HG02885 (cell line): Measurements from ENCODE around the gene GNG7.
A peak's percentile ranks its signal among the peaks of the same experiment; 100 is the strongest.
"Not testable (repeated sequence)": the region's sequence is repeated elsewhere in the genome, so short reads cannot be mapped to it uniquely, and the experiment has no call there.

Experiments
- ATAC-seq: cut with Tn5 transposase; IDR thresholded peaks from one replicate; pipeline ENCODE4 v1.9.1; 2021; ENCODE audit warnings: mild to moderate bottlenecking; ENCODE audit not compliant: unreplicated experiment, poor library complexity

GNG7 gene

DNA sequence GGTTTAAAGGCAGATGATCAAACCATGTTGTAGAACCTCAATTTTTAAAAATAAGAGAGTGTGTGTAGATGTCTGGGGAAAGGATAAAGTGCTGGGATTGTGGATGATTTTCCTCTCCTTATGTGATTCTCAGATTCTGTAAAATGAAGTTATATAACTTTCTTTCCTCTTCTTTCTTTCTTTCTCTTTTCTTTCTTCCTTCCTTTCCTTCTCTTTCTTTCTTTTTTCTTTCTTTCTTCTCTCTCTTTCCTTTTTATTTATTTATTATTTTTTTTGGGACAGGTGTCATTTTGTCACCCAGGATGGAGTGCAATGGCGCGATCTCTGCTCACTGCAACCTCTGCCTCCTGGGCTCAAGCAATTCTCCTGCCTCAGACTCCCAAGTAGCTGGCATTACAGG is 144.0 kb downstream of the GNG7 start:
- no peak for ATAC-seq

DNA sequence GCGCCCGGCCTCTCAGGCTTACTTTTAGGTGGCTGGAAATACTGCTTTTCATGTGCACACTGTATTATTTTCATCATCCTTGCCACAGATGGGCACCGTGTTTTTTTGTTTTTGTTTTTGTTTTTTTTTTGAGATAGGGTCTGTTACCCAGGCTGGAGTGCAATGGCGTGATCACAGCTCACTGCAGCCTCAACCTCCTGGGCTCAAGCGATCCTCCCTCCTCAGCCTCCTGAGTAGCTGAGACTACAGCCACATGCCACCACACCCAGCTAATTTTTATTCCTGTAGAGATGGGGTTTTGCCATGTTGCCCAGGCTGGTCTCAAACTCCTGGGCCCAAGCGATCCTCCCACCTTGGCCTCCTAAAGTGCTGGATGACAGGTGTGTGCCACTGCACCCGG is 144.4 kb downstream of the GNG7 start:
- not testable (repeated sequence) for ATAC-seq

DNA sequence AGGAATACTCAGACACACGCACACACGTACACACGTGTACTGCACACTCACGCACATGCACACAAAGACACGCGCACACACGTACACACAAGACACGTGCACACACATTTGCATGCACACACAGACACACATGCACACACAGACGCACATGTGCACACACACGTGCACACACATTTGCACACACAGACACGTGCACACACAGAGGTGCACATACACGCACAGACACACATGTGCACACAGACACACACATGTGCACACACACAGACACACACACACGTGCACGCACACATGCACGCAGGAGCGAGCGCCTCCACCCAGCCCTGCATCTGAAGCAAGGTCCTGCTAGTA is 145.4 kb downstream of the GNG7 start:
- no peak for ATAC-seq

DNA sequence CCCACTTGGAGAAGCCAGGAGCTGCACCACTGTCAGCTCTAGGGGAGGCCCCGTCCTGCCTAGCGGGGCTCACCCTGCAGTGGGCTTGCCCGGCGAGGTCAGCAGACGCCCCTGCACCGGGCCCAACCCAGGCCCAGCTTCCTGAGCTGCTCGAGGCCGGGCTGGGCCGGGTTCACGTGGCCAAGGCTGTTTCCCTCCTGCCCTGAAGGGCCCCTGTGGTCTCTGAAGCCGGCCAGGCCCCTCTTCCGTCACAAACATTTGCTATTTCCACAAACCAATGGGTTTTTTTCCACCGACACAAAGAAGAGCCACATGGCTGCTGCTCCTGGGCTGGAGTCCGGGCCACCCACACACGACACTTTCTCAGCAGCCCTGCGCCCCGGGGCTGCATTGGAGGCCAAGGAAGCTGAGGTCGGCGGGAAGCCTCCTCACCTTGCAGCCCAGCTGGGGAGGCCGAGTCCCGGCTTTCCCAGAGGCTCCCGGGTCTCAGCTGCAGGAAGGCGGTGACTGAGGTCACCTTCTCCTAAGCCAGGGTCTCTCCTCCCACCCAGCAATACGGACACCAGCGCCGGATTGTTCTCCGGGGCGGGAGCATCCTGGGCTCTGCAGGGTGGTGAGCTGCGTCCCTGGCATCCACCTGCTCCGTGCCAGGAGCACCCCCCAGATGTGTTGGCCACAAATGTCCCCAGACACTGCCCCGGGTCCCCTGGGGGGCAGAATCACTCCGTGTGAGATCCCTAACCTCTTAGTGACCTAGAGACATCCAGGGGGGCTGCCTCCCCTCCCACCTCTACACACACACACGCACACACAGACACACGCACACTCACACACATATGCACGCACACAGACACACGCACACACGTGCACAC is 146.0 kb downstream of the GNG7 start:
- no peak for ATAC-seq

DNA sequence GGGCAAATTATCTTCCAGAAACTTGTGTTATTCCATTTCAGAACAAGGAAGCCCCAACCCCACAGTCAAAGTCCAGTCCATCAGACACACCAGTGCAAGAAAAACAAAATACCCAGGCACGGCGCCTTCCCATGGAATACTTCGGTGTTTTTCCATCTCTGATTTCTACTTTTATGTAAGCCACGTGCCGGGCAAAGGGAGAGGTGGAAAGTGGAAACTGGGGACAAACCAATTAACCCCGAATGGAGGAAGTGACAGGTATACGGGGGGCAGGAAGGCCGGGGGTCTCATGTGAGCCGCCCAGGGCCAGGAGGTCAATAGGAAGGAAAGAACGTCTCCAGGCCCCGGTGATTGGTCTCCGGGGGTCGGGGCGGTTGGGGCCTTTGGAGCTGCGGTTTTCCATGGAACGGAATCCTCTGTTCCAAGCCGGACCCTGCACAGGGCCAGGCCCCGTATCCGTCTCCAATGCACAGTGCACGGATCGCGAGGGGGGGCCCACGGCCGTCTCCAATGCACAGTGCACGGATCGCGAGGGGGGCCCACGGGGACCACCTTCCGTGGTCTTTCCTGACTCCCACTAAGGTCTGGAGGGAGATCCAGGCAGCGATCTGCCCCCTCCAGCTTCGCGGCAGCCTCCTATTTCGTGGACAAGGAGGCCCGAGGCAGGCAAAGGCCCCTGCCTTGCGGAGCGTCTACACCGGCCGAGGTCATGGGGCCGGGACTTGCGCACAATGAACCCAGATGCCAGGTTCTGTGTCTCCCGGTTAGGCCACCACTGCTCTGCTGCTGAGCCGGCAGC is 146.9 kb downstream of the GNG7 start:
- ATAC-seq = no peak

DNA sequence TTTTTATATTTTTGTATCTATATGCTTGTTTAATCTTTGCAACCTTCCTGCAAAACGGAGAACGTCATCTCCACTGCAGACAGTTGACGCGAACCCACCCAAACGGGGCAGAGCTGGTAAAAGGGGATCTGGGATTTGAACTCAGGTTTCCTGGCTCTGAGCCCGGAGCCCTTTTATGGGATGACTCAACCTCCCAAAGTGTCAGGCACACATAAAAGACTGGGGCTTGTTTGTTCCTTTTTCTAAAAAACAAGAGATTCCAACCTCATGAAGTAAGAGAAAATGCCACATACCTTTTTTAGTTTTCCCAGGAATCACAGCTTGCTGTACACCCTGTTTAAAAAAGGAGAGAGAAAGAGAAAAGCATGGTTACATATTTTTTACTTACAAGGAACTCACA is 147.6 kb downstream of the GNG7 start:
- no peak for ATAC-seq

DNA sequence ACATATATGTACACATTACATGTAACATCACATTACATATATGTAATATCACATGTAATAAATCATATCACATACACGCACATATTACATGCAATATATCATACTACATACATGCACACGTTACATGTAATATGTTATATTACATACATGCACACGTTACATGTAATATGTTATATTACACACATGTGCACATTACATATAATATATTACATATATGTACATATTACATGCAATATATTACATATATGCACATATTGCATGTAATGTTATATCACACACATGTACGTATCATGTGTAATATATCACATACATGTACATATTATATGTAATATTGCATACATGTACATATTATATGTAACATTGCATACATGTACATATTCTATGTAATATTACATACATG is 149.0 kb downstream of the GNG7 start:
- no peak for ATAC-seq

DNA sequence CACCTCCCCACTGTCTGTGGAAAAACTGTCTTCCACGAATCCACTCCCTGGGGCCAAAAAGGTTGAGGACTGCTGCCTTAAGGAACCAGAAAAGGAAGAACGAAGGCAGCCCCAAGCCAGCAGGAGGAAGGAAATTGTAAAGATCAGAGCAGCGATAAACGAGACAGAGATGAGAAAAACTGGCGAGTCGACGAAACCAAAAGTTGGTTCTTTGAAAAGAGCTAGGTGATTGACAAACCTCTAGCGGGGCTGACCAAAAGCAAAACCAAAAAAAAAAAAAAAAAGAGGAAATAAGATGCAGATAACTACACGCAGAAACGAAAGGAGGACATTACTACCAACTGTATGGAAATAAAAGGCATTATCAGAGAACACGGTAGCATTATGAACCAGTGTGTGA is 149.6 kb downstream of the GNG7 start:
- ATAC-seq = peak; percentile 63

DNA sequence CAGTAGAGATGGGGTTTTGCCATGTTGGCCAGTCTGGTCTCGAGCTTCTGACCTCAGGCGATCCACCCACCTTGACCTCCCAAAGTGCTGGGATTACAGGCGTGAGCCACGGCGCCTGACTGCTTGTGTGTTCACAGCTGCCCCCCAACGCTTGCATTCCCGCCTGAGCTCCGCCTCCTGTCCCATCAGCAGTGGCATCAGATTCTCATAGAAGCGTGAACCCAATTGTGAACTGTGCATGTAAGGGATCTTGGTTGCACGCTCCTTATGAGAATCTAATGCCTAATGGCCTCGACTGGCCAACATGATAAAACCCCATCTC is 150.7 kb downstream of the GNG7 start:
- ATAC-seq = no peak

DNA sequence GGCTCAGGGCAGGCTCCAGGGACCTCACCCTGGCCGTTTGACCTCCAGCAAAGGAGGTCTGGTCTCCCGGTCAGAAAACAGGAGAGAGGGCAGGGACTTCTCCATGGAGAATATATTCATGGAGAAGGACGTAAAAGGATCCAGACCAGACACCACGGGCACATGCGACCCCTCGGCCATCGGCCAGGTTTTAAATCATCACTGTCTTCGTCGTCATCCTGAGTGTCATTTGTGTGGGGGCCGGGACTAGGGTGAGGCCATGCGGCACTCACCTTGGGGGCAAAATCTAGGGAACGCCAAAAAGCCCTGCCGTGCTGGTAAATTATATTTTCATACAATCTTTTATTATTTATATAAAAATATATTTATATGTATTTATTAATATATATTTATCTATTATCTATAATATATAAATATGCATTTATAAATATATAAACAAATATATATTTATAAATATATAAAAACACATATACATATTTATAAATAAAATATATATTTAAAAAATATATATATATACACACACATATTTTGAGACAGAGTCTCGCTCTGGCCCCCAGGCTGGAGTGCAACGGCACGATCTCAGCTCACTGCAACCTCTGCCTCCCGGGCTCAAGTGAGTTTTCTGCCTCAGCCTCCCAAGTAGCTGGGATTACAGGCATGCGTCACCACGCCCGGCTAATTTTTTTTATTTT is 151.2 kb downstream of the GNG7 start:
- ATAC-seq = no peak

DNA sequence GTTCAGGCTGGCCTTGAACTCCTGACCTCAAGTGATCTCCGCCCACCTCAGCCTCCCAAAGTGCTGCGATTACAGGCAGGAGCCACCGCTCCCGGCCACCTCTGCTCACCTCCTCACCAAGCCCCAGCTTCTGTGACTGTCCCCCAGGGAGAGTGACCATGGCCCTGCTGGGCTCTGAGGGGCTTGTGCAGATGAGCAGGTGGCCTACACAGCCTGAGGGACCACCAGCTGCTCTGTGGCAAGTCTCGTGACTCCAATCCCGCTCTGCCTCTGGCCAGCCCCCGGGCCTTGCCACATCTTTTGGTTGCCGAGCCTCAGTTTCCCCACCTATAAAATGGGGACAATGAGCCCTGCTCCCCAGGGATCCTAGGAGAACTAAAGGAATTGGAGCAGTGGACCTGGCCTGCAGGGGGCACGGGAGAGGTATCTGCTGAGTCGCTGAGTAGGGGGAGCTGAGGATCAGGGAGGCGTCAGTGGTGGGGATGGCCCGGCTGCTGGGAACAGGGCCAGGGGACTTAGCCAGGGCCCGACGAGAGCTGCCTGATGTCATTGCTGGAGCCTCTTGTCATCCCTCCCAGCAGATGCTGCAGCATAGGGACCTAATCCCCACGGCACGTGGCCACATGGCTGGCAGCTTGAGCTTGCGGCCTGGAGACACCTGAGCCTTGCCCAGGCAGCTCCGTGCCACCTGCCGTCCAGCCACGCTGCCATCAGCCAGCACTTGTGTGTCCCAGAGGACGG is 151.9 kb downstream of the GNG7 start:
- no peak for ATAC-seq

DNA sequence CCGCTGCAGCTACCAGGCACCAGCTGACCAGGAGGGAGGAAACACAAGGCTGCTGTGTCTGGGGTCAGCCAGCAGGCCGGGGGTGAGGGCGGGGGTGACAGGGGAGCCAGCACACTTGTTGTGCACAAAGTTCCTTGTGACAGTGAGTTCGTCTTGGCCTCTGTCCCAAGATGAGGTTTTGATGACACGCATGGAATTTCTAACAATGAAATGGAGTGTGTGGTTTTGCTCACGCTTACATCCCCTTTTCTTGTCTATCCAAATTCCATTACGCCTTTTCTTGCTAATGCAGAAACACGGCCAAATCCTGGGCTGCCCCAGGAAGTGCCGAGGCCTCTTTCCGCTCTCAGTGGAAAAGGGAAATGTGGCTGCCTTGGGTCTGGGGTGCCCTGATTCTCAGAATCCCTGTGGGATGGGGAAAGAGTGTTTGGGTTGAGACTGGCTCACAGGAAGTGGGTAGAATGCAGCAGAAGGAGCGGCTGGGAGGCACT is 152.7 kb downstream of the GNG7 start:
- no peak for ATAC-seq

DNA sequence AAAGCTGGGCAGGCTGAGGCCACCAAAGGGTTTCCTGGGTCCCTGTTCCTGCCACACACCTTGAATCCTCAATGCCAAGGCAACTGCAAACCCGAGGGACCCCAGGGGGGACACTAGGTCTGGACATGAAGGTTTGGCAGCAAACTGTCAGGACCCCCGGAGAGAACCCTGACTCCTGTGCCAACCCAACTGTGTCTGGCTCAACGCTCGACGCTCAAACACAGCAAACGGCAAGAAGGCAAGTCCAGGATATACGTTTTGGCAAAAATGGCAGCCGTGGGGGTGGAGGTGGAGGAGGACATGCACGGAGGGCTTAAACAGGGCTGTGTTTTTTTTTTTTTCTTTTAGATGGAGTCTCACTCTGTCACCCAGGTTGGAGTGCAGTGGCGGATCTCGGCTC is 153.5 kb downstream of the GNG7 start:
- no peak for ATAC-seq

DNA sequence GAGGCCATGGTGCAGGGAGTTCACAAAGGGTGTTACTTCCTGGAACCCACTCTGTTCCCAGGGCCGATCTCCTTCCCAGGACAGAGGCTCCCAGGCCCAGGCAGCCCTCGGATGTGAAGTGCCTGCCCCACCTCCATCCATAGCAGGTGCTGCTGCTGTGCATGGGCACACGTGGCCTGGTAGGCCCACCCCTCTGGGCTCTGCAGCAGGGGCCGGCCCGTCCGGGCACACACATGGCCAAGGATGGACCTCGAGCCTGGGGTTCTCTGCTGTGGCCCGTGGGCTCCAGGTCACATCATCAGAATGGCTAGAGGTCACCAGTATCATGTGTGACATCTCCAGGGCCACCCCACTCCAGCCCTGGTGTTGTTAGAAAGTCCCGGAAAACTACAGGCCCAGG is 154.8 kb downstream of the GNG7 start:
- ATAC-seq = no peak

DNA sequence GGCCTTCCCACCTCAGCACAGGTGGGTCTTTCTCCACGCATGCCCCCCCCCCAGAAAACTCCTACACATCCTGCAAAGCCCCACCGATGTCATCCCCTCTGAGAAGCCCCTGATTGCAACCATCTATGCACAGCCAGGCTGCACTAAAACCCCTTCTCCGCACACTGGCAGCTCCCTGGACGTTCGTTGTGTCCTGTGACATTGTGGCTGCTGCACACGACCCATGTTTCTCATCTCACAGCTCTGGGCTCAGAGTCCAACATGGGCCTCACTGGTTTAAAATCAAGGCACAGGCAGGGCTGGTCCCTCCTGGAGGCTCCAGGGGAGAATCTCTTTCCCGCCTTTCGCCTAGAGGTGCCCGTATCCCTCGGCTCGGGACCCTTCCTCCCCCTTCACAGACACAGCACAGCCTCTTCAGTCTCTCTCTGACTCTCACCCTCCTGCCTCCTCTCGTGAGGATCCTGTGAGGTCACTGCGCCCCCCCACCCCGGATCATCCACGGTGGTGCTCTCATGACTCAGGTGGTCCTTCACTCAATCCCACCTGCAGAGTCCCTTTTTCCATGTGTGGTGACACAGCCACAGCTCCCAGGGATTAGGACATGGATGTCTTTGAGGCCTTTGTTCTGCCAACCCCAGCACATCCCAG is 155.3 kb downstream of the GNG7 start:
- no peak for ATAC-seq

DNA sequence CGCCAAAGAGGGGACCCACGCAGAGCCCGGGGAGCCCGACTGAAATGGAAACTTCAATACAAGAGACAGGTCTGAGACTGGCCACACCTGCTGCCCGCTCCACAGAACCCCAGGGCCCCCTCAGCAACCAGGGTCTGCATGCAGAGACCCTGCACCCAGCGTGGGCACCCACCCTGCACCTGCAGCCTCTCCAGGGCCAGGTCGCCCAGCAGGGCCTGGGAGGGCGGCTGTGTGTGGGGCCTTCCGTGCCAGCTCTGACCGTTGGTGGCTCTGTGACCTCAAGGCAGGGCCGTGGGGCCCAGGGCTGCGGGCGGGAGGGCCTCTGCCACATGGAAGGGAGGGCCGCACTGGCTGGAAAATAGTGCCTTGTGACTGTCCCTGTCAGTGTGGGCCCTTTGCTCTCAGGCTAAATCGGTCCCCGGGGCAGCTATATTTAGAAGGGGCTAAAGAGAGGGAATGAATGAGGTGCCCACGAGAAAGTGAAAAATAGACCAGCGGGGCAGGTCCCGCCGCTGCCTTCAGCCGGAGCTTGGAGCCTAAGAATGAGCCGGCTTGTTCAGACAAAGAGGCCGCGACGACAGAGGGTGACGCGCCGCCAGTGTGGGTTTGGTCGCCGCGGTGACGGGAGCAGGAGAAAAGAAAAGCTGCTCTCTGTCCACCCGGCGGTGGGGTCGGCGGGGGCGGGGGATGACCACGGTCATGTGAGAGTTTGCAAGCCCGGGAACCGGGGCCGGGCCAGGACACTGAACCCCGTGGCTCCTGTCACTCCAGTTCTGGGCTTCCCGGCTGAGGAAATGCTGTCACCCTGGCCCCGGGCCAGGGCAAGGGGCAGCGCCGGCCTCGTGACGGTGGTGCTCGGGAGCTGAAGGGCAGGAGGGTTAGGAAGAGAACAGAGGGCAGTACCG is 156.1 kb downstream of the GNG7 start:
- ATAC-seq = no peak

DNA sequence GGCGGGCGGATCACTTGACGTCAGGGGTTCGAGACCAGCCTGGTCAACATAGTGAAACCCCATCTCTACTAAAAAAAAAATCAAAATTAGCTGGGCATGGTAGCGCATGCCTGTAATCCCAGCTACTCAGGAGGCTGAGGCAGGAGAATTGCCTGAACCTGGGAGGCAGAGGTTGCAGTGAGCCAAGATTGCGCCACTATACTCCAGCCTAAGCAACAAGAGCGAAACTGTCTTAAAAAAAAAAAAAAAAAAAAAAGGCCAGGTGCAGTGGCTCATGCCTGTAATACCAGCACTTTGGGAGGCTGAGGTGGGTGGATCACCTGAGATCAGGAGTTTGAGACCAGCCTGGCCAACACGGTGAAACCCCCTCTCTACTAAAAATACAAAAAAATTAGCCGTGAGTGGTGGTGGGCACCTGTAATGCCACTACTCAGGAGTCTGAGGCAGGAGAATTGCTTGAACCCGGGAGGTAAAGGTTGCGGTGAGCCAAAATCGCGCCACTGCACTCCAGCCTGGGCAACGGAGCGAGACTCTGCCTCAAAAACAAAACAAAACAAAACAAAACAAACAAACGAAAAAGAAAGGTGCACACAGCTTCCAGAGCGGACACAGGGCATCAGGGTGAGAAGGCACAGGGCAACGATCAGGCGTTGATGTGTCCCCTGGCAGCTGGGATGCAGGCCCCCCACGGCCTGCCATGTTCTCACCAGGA is 156.9 kb downstream of the GNG7 start:
- not testable (repeated sequence) for ATAC-seq
